HG03439 (cell line): Measurements from ENCODE around the gene PRR23E.

ENCODE experiments used
- ATAC-seq: cut with Tn5 transposase; IDR thresholded peaks from one replicate; pipeline ENCODE4 v1.9.1; 2021; ENCODE audit warnings: mild to moderate bottlenecking, moderate library complexity; ENCODE audit not compliant: unreplicated experiment

The PRR23E gene, protein sequence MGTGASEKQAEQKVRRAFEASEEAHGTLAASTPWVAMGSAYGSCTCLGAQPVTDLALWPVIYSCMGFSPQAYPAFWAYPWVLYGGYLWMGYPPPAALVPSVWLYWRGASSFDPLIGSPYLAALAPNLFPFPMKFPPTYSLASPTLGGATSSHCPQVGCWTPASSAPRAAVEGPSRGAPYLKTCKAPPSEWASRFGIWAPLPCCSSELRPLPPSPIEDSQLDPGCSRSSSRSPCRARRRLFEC

DNA sequence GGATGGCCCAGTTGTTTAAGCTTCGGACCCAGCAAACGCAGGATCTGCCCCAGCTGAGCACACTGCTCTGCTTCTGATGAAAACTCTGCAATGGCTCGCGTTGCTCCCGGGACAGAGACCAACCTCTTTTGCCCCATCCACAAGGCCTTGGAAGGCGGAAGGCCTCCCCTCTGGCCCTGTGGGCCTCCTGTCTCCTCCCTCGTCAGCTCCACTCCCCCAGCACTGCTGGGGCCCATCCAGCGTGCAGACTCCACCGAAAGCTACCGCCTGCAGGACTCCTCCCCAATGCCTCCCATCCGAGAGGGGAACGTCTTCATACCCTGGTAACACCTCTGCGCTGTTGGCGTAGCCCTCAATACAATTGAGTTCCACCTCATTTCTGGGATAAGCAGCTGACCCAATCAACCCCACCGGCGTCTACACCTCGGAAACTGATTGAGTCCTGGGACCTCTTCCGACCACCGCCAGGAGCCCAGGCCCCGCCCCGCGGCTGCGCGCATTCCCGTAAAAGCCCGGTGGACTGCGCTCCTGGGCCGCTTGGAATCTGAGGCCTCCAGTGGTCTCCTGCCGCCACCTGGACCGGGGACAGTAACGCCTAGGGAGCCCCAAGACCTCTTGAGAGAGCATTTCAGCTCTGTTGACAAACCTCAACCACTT, at the start of gene PRR23E:
PRR23E (plus strand) TSS at position 556 of the 657 bp plus-strand sequence. CDS start 3,555 bp downstream, outside the sequence.
- no peak for ATAC-seq

DNA sequence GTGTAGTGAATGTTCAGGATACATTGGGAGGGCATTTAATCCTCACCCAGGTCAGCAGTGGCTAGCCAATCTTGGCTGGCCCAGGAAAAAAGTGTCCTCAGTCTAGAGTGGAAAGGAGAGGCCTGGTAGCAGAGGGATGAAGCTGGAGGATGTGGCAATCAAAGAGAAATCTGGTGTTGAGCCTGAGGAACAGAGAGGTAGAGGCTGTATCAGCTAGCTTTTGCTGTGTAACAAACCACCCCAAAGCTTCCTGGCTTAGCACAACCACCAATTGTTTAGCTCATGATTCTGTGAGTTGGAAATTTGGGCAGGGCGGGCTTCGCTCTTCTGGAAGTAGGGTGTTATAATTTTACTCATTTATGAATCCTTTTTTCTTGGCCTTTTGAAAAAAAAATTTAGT, 49.8 kb upstream of the PRR23E start:
- no peak for ATAC-seq

DNA sequence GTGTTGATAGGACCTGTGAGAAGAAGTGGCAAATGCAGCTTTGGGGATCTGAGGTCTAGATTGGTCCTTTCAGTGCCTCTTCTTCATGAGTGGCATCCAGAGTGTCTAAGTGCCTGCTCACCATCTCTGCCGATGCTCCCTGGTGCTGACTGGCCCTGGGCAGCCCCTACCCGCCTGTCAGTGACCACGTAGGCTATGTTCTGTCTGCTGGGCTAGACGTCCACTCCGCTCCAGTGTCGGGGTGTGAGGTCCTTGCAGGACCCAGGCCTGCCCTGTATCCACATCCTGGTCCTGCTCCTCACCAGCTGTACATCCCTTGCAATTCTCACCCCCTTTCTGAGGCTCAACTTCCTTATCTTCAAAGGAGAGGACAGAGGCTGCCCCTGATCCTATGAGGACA, 48.3 kb upstream of the PRR23E start:
- no peak for ATAC-seq

DNA sequence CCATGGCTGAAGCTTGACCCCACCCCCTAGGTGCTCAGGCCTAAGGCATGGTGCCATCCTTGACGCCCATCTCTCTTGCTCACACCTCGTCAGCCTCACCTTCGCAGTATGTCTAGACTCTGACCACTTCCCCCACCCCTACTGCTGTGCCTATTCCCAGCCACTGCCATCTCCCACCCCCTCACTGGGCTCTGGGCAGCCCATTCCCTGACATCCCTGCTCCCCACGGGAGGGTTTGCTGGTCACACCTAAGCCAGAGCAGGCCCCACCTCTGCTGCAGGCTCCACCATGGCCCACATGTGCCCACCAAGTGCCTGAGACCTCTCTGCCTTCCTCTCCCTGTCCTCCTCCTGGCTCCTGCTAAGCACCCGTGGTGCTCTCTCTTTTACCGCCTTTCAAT, 47.7 kb upstream of the PRR23E start:
- no peak for ATAC-seq

DNA sequence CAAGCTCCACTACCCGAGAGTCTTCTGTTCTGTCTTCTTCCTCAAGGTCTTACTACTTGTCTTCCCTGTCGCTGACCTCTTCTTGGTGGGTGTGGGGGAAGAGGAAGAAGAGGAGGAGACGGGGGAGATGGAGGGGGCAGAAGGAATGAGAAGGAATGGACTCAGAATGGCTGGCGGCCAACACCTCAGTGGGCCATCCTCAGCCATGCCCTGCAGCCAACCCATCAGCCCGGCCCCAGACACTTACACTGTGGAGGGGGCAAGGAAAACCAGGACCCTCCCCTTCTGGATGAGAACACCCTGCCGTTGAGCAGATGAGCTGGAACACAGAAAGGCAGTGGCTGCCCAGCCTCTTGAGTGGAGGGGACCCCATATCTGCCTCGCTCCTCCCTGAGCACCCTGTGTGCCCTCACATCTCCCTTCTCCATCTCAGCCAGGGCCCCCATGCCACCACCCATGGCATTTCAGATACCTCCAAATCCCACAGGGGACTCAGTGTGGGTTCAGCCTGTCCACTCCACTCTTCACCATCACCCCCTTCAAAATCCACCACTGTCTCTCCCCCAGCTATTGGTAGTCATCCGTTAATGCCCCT, 45.5 kb upstream of the PRR23E start:
- no peak for ATAC-seq

DNA sequence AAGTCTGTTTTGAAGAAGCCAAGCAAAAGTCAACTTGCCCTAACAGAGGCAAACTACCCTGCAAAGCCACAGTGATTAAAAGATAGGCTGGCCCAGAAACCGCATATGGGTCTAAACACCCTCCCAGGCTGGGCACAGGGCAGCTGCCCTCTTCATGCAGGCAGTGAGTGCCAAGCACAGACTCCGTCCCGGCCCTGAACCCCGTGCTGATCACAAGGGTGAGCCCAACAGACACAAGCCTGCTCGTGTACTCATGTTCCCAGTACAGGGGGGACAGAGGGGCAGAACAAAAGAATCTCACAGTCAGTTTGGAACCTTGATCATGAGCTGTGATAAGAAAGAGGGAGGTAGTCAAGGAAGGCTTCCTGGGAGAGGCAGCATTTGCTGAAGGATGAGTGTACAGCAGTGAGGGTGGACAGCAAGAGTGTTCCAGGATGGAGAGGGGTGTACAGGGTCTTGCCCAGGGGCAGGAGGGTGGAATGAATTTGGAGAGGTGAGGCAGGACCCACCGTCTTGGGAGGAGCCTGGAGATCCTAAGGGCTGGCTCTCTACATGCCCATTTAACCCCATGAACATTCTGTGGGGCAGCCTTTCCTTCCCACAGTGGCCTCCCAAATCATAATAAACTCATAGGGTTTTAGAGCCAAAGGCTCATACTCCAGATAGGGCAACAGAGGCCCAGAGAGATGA, 43.2 kb upstream of the PRR23E start:
- no peak for ATAC-seq

DNA sequence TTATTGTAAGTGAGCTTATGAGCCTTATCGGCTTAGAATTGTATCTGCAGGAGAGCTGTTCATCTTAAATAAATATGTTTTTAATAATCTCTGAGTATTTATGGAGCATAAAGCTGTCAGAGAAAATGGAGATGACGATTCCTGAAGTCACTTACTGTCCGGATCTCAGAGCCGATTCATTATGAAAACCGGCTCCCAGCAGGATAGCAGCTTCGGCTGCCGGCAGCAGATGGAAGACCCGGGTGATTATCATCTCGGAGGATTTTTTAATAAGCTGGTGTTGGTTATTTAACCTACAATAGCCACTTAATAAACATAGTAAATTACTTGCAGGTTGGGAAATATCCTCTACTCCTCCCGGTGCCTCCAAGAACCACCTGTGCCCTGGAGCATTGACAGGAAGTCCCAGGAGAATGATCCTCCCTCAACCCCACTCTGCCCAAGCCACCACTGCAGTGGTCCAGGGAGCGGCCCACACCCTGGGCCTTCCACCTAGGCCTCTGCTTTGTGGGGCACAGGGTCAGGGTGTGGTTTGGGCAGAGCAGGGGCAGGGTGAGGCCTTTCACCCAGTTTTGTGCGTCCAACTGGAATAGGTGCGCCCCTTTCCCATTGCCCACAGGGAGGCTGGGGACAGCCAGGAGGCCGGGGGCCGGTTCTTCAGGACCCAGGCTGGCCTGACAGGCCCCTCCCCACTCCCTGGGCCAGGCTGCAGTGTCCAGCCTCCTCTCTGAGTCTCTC, 42.2 kb upstream of the PRR23E start:
- no peak for ATAC-seq

DNA sequence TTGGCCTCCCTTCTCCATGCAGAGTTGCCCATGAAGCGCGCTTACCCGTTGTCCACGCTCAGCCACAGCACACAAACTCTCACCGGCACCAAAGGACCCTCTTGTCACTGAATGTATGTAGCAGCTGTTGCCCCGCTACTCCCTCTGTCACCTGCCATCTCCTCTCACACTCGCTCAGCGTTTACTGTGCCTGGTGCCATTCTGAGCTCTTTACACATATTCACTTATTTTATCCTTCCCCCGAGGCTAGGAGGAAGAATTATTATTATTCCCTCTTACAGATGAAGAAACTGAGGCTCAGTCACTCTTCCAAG, 41.7 kb upstream of the PRR23E start:
- ATAC-seq: no peak

DNA sequence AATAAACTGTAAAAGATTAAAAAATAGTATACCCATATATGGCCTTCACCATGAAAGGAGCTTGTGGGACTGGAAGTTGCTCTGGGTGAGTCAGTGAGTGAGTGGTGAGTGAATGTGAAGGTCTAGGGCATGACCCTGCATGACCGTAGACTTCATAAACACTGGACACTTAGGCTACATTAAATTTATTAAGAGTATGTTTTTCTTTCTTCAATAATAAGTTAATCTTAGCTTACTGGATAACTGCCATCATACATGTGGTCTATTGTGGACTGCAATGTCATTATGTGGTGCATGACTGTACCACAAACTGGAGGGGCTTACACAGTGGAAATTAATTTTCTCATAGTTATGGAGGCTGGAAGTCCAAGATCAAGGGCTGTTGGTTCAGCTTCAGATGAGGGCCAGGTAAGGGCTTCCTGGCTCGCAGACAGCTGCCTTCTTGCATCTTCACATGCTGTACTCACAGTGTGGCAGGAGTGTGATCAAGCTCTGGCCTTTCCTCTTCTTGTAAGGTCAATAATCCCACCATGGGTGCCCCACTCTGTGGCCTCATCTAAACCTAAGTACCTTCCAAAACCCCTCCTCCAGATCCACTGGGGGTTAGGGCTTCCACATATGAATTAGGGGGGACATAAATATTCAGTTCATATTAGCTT, 40.8 kb upstream of the PRR23E start:
- no peak for ATAC-seq

DNA sequence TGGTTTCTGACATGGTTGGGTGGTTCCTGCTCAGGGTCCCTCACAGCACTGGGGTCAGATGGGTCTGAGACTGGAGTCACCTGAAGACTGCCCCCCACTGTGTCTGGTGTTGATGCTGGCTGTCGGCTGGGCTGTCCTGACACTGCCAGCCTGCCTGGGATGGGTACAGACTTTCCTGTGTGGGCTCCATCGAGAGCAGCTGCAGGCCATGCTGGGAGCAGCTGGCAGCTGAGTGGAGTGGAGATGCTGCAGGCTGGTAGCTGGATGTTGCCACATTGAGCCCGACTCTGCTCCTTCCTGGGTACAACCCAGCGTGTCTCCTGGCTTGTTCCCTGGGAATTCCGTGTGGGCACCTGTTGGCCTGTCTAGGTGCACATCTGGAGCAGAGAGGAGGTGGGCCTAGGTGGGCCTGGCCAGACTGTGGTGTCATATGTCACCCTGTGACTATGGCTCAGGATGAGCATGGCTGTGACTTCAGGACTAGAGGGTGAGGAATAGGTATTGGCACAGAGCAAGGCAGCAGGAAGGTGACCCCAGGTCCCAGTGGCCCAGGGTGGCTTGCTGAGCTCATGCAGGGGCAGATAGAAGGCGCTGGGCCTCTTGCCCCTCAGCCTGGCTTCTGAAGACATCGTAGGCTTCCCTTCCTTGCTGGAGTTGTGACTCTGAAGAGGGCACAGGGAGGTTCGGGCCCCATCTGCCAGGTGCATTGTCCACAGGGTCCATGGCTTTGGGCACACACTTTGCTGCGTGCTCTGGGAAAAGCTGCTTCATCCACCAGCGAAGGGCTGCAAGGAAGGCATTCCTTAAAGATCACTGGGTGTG, 40.0 kb upstream of the PRR23E start:
- ATAC-seq: no peak

DNA sequence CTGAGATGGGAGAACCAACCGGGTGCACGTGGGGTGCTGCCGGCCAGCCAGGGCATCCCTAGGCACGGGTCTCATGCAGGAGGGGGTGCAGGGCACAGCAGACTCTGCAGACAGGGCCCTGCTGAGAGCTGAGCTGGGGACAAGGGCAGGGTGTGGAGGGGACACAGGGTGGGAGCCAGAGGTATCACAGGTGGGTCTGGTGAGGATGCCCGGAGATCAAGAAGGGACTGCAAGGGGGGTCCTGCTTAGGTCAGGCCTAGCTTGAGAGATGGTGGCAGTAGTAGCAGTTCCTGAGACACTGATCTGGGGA, 39.5 kb upstream of the PRR23E start:
- no peak for ATAC-seq

DNA sequence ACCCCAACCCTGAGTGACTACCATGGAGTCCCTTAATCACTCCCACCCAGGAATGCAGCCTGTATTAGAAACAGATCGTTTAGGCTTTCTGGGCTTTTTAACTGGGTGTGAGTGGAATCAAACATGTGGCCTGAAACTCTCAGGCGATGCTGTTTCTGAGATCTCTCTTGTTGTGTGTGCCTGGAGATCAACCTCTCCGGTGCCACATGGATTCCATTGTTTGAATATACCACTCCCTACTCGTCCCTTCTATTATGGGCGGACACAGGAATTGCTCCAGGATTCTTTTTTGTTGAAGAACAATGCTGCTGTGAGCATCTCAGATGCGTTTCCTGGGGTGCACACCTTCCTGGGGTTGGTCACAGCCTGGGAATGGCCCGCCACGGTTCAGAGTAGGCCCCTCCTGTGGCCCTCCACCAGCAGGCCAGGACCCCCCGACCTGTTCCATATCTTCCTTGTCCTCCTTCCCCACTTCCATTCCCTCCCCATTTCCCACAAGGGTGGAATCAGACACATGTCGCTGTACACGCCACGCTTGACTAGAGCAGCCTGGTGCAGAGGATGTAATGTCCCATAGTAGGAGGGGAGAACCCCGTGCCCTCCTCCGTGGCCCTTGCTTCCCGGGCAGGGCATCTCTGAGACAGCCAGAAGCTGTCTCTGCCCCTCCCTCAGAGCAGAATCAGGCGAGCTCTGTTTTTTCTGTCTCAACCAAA, 36.4 kb upstream of the PRR23E start:
- ATAC-seq: no peak

DNA sequence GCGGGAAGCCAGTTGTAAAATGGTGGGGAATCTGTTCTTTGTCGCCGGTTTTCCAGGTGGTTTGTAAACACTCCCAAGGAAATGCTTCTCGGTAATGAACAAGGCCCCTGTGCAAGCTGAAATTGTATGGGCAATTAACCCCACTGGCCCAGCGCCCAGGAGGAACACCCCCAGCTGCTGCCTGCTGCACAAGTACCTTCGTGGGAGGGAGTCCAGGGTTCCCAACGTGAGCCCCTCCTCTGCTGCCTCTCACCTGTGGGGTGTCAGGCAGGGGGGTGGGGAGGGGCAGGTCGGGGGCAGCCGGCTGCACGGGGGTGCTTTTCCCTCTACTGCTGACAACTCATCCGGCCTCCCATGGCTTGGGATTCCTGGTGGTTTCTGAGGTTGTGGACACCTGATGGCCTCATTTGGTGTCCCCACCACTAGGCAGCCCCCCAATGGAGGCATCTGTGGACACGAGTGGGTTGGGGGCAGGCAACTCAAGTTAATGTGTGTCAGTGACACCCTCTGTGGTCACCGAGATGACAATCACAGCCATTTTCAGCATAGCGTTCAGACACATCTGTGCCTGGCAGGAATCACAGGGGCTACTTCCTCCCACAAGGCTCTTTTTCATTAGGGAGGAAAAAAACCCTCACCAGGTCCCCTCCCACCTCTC, 35.6 kb upstream of the PRR23E start:
- no peak for ATAC-seq

DNA sequence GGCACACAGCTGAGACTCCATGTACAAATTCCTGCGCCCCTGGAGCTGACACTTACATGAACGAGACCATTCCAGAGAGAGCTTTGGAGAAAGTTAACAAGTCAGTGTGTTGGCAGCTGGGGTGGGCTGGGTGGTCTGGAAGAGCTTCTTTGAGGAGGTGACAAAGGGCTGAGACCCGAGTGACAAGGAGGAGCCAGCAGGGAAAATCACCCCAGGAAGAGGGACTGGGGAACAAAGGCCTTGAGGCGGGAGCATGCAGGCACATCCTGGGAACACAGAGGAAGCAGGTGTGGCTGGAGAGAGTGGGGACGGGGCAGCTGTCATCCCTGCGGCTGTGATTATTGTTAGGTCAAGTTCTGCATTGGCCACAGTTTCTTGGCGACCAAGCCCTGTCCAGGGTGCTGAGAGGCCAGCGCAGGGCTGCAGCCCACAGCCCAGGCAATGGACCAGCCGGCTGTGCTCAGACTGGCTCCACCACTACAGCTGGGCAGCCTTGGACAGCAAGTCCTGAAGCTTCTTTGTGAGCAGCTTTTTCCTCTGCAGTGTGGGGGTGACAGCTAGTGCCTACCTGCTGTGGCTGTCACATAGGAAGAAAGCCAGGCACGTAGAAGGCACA, 34.2 kb upstream of the PRR23E start:
- ATAC-seq: no peak

DNA sequence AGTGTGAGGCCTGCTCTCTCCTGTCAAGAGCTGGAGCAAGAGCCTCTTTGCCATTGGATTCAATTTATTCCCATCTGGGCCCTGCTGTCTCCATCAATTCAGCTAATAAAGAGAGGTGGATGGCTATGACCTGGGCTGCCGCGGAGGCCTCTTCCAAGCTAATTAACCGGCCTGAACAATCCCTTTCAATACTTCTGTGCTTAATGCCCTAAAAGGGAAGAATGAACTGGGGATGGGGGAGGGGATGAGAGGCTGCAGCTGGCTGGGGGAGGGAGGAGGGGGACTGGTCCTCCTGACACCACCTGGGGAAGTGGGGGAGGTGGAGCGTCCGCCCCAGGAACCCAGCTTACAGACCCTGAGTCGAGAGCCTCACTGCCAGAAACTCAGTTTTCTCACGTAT, 33.4 kb upstream of the PRR23E start:
- ATAC-seq: no peak

DNA sequence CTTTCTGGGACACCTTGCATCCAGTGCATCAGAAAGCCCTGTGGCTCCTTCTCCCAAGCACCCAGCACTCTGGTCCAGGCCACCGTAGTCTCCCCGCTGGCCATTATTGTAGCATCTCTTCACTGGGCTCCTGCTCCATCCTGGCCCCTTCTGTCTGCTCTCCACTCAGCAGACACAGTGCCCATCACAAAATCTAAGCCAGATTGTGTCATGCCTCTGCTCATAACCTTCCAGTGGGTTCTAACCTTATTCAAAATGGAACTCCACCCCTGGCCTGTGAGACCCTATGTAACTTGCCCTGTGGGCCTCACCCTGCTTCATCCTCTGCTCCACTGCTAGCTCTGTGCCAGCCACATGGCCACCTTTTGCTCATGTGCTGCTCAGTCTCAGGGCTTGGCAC, 31.7 kb upstream of the PRR23E start:
- no peak for ATAC-seq

DNA sequence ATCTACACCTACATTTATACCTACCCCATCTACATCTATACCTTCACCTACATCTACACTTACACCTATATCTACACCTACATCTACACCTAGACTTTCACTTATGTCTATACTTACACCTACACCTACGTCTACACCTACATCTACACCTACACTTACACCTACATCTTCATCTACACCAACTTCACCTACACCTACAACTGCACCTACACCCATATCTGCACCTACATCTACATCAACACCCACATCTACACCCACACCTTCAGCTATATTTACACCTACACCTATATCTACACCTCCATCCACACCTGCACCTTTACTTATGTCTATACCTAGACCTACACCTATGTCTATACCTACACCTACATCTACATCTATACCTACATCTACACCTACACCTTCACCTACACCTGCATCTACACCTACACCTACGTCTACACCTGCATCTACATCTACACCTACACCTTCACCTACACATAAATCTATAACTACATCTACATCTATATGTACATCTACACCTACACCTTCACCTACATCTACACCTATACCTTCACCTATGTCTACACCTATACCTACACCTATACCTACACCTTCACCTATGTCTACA, 30.9 kb upstream of the PRR23E start:
- ATAC-seq: no peak

DNA sequence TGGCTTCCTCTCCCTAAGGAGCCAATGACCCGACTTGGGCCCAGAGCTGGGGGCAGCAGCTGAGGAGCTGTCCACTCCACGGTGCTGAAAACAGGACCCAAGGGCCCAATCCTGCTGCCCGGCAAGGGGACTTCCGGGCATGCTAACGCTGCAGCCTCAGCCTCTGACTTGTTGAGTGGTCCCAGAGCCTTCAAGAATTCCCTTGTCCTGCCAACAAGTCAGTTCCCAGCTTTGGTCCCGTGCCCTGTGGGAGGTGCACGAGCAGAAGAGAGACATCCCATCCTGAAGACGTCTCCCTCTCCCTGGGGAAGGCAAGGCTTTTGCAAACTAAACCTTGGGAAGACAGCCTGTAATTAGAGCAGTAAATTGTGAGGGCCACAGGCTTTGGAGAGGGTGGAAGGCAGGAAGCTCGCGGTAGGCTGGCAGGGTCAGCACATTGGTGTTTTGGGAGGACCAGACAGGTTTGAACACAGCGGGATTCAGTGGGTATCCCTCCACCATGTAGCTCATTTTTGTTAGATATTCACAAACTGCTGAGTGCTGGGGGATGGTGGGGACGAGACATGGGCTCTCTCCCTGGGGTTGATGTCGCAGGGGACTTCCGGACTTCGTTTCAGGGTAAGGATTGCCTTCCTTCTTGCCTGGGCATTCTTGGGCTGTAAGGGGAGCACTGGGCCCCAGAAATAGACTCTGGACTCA, 29.8 kb upstream of the PRR23E start:
- ATAC-seq: no peak
